ENCODE results near the gene MUSTN1. TPM values are rescaled to one million over a fixed set of nuclear protein-coding genes. Genes with fewer than 3 reads are reported as not detected.

Gene MUSTN1
- total RNA-seq, 4 donors from 2014 or later: 2.8 to 34.7 (median 6.4) TPM

DNA sequence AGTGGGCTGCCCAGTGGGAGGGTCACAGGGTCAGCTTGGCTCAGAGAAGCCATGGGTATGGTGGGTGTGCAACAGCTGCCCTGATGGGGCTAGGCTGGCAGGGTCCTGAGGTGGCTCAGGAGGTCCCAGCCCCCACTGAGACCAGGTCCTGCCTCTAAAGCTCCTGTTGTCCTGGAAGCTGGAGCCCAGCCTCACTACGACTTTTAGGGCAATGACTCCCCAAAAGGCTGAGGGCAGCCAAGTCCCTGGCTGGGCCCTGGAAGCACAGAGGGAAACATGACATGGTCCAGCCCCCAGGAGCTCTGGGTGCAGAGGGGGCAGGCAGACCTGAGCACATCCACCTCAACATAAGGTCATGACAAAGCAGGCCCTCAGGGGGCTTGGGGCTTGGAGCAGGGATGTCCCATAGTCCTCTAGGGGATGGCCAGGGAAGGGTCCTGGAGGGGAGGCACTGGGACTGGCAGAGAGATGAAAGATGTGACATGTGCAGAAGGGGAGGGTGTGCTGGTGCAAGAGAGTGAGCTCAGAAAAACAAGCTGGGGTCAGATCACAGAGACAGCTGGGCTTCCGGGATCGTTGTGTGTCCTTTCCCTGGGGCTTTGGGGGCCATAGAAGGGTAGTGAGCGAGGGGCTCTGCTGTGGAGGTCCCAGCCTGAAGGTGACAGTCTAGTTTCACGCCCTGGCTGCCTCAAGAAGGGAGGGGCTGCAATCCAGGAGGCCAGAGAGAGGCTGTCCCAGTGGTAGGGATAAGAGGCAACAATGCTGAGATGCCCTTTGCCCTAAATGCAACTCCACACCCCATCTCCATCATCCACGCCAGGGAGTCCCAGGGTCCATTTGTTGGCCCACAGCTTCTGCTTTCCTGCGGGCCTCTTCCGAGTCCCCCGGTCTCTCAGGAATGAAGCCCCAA is 40.9 kb downstream of the MUSTN1 start:
- TF ChIP-seq, protein P1, sequence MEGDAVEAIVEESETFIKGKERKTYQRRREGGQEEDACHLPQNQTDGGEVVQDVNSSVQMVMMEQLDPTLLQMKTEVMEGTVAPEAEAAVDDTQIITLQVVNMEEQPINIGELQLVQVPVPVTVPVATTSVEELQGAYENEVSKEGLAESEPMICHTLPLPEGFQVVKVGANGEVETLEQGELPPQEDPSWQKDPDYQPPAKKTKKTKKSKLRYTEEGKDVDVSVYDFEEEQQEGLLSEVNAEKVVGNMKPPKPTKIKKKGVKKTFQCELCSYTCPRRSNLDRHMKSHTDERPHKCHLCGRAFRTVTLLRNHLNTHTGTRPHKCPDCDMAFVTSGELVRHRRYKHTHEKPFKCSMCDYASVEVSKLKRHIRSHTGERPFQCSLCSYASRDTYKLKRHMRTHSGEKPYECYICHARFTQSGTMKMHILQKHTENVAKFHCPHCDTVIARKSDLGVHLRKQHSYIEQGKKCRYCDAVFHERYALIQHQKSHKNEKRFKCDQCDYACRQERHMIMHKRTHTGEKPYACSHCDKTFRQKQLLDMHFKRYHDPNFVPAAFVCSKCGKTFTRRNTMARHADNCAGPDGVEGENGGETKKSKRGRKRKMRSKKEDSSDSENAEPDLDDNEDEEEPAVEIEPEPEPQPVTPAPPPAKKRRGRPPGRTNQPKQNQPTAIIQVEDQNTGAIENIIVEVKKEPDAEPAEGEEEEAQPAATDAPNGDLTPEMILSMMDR (IDR thresholded peaks at IDR 0.05): no peak
- ATAC-seq (ENCODE audit: low FRiP score): no peak

DNA sequence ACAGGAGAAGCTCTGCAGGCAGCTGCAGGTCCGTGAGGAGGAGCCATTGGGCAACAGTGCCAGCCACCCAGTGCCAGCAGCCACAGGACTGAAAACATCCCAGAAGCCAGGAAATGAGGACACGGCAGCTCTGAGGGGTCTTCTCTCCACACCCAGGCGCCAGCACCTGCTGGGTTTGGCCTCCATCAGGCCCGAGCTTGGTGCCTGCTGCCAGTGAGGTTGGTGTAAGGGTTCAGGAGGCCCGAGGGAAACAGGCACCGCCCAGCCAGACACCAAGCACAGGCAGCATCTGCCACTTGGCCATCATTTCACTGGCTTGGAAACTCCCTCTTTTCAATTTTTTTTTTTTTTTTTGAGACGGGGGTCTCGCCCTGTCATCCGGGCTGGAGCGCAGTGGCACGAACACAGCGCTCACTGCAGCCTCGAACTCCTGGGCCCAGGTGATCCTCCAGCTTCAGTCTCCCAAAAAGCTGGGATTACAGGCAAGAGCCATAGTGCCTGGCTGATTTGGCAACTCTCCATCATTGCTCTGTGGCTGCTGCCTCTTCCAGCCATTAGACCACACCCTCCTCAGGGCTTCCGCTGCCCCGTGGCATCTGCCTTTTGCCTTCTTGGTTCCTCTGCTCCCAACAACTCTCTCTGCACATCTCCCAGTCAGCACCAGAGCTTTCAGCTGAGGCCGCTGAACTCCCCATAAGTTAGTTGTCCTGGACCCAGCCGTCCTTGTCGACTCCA is 41.7 kb downstream of the MUSTN1 start:
- DNase-seq (ENCODE audit: low spot score) (no peak), ATAC-seq (ENCODE audit: low FRiP score) (no peak)
- TF ChIP-seq, protein P1 (IDR thresholded peaks at IDR 0.05): no peak

More for the DNA sequence above, 40.9 kb downstream of the MUSTN1 start:
- DNase-seq (ENCODE audit: low spot score): no peak

DNA sequence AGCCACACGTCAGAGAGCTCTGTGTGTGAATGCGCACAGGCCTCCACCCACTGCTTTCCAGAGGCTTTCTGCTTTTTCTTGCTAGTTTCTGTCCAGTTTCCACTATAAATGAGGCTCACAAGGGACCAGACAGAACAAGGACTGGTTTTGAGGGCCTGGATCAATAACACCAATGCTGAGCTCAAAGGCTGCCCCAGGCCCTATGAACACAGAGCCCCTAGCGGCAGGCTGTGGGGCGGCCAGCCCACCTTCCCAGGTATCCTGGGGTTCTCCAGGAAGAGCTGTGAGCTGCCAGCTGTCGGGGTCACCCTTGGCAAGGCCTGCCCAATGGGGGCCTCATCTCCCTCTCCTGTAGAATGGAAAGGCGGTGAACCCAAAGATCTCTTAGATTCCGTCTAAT is 42.4 kb downstream of the MUSTN1 start:
- TF ChIP-seq, protein P1 (IDR thresholded peaks at IDR 0.05): no peak
- ATAC-seq (ENCODE audit: low FRiP score) (no peak), DNase-seq (ENCODE audit: low spot score) (no peak)

DNA sequence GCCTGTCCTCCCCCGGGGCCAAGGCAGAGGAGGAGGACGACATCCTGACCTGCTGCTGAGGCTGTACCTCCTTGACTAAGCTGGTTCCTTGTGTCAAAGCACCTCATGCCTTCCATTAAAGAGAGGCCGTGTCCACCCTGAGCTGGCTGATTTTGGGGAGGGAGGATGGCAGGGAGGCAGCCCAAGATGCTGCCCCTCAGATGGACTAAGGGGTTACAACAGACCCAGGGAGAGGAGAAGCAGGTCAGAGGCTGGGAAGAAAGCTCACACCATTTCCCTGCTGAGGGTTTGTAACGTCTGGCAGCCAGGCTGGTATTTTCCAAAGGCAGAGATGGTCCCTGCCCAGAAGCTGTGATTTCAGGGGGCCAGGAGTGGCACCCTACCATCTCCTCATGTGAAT is 42.9 kb downstream of the MUSTN1 start:
- TF ChIP-seq, protein P1 (IDR thresholded peaks at IDR 0.05): no peak
- DNase-seq (ENCODE audit: low spot score) (no peak), ATAC-seq (ENCODE audit: low FRiP score) (no peak)

DNA sequence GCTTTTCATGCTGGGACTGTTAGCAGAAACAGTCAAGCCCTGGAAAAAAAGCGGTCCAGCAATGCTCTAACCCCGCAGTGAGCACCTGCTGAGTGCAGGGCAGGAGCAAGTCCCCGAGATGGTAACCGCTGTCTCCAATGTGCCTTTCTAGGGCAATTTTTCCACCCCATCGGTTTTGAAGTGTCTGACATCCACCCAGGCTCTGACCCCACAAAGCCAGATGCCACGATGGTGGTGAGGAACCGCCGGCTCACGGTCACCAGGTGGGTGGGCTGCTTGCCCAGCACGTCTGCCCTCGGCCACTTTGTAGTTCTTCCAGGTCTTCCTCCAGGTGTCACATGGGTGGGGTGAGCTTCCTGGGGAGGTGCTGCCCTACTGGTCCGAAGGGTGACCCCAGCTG is 43.5 kb downstream of the MUSTN1 start:
- TF ChIP-seq, protein P1 (IDR thresholded peaks at IDR 0.05): no peak
- DNase-seq (ENCODE audit: low spot score) (no peak), ATAC-seq (ENCODE audit: low FRiP score) (no peak)

DNA sequence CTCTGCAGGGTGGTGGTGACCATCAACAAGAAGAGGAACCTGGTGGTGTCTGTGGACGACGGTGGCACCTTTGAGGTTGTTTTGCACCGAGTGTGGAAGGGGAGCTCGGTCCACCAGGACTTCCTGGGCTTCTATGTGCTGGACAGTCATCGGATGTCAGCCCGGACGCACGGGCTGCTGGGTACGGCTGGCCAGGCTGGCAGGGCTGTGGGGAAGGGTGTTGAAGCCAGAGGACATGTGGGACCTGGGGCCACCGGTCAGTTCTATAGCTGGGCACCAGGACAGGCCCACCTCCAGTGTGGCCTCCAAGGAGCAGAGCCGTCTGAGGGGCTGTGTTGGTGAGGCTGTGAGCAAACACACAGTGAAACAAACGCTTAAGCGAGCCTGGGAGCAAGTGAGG is 44.1 kb downstream of the MUSTN1 start:
- TF ChIP-seq, protein P1 (IDR thresholded peaks at IDR 0.05): no peak

More for the DNA sequence above, 44.1 kb downstream of the MUSTN1 start:
- no peak for ATAC-seq (ENCODE audit: low FRiP score)
- no peak for DNase-seq (ENCODE audit: low spot score)
